Loucy (cell line): ENCODE data around the gene TAS1R1.

Experiments used
- H2AFZ ChIP-seq: fragments of 200-600 bp; sonication (generic); 2 replicates; pipeline ENCODE4 v1.6.0; 2016; ENCODE audit warnings: antibody characterized with exemption, mild to moderate bottlenecking, low read length, moderate library complexity
- H3F3A ChIP-seq: fragments of 200-600 bp; 2 replicates; pipeline ENCODE4 v1.6.0; 2016; ENCODE audit warnings: antibody characterized with exemption, low read depth, mild to moderate bottlenecking
- H3K27me3 ChIP-seq: fragments of 200-600 bp; sonication (generic); 2 replicates; pipeline ENCODE4 v1.6.1; 2014; ENCODE audit warnings: low read length, mild to moderate bottlenecking; ENCODE audit not compliant: insufficient read depth, poor library complexity, severe bottlenecking
- H3K36me3 ChIP-seq: fragments of 200-600 bp; sonication (generic); 2 replicates; pipeline ENCODE4 v1.6.1; 2016; ENCODE audit warnings: low read length; ENCODE audit not compliant: insufficient read depth
- H3K4me1 ChIP-seq: fragments of 200-600 bp; sonication (generic); 2 replicates; pipeline ENCODE4 v1.5.1; 2014; ENCODE audit warnings: low read length, mild to moderate bottlenecking; ENCODE audit not compliant: insufficient read depth, poor library complexity, severe bottlenecking
- H3K4me2 ChIP-seq: fragments of 200-600 bp; sonication (generic); 2 replicates; pipeline ENCODE4 v1.6.0; 2014; ENCODE audit warnings: antibody characterized with exemption, low read length, low read depth, mild to moderate bottlenecking; ENCODE audit not compliant: poor library complexity, severe bottlenecking
- H3K4me3 ChIP-seq: fragments of 200-600 bp; sonication (generic); 2 replicates; pipeline ENCODE4 v1.5.1; 2014; ENCODE audit warnings: low read length, mild to moderate bottlenecking, mixed read lengths; ENCODE audit not compliant: poor library complexity, severe bottlenecking
- H3K79me2 ChIP-seq: fragments of 200-600 bp; sonication (generic); 2 replicates; pipeline ENCODE4 v1.6.1; 2014; ENCODE audit warnings: low read length; ENCODE audit not compliant: insufficient read depth
- H3K9ac ChIP-seq: fragments of 200-600 bp; sonication (generic); 2 replicates; pipeline ENCODE4 v1.6.0; 2014; ENCODE audit warnings: mild to moderate bottlenecking, low read depth, low read length, moderate library complexity; ENCODE audit not compliant: poor library complexity, severe bottlenecking
- H3K9me2 ChIP-seq: fragments of 200-600 bp; sonication (generic); replicated peaks from 2 replicates; pipeline ENCODE4 v1.6.1; 2016; ENCODE audit warnings: low read depth, low read length, mixed read lengths
- H3K9me3 ChIP-seq: fragments of 200-600 bp; sonication (generic); 2 replicates; pipeline ENCODE4 v1.6.1; 2014; ENCODE audit warnings: mild to moderate bottlenecking, antibody characterized with exemption, low read length, low read depth; ENCODE audit not compliant: insufficient read depth
- H4K20me1 ChIP-seq: fragments of 200-600 bp; sonication (generic); 2 replicates; pipeline ENCODE4 v1.6.0; 2014; ENCODE audit warnings: antibody characterized with exemption, low read length, mild to moderate bottlenecking; ENCODE audit not compliant: insufficient read depth, poor library complexity, severe bottlenecking
- EZH2phosphoT487 ChIP-seq: fragments of 200-600 bp; IDR thresholded peaks from 2 replicates; pipeline ENCODE4 v1.6.1; 2018; ENCODE audit warnings: antibody characterized with exemption, mild to moderate bottlenecking, moderate library complexity, borderline replicate concordance
- TF ChIP-seq, protein P1 (sequence below): fragments of 200-600 bp; sonication (generic); conservative IDR thresholded peaks from 2 replicates; pipeline ENCODE4 v1.5.1; 2014; ENCODE audit warnings: mild to moderate bottlenecking, antibody characterized with exemption, low read length

TAS1R1 gene

DNA sequence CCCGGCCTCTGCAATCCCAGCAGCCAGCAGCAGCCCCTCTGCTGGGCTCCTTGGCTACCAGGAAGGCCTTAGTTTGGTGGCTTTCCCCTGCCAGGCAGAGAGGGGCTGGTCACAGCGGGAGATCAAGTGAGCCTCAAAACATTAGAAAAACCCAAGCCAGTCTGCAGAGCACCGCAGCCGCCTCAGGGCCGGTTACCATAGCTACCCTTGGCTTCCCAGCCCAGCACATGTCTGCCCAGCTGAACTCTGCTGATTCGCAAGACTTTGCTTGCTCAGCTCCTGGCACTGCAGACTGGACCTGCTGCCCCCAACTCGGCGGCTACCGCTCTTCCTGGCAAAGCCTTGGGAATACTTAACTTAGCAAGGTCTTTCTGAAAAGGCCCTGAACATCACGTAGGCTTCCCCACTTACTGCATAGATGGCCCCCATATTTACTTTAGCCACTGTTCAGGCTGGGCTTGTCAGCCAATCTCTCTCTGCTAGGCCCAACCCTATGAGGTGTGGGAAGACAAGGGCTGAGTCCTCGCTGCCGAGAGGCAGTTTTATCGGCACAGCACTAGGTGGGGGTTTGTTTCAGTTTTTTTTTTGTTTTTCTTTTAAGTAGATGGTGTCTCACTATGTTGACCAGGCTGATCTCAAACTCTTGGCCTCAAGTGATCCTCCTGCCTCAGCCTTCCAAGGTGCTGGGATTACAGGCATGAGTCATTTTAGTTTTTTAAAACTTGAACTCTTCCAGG is 35.0 kb upstream of the TAS1R1 start:
- no peaks in the 10 kb centered on the region for H3K27me3 ChIP-seq
- H3K9ac ChIP-seq: no peak overlapping the region
- H3K4me2 ChIP-seq: no peak overlapping the region
- no peaks in the 10 kb centered on the region for H3F3A ChIP-seq
- H3K4me3 ChIP-seq: no peak overlapping the region
- H3K36me3 ChIP-seq: peaks cover 1% of the 10 kb centered on the region; the same call in 1 of the 2 replicates
- no peaks in the 10 kb centered on the region for H3K9me3 ChIP-seq
- H3K79me2 ChIP-seq: no peaks in the 10 kb centered on the region
- H3K9me2 ChIP-seq: no peaks in the 10 kb centered on the region
- no peak for TF ChIP-seq EZH2phosphoT487
- TF ChIP-seq, protein P1, sequence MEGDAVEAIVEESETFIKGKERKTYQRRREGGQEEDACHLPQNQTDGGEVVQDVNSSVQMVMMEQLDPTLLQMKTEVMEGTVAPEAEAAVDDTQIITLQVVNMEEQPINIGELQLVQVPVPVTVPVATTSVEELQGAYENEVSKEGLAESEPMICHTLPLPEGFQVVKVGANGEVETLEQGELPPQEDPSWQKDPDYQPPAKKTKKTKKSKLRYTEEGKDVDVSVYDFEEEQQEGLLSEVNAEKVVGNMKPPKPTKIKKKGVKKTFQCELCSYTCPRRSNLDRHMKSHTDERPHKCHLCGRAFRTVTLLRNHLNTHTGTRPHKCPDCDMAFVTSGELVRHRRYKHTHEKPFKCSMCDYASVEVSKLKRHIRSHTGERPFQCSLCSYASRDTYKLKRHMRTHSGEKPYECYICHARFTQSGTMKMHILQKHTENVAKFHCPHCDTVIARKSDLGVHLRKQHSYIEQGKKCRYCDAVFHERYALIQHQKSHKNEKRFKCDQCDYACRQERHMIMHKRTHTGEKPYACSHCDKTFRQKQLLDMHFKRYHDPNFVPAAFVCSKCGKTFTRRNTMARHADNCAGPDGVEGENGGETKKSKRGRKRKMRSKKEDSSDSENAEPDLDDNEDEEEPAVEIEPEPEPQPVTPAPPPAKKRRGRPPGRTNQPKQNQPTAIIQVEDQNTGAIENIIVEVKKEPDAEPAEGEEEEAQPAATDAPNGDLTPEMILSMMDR: no peak
- no peak overlapping the region for H2AFZ ChIP-seq
- H4K20me1 ChIP-seq: no peaks in the 10 kb centered on the region
- no peaks in the 10 kb centered on the region for H3K4me1 ChIP-seq

GRCh38 chr1:6521536-6521935 is 33.6 kb upstream of the TAS1R1 start:
- no peak overlapping the region for H3K4me3 ChIP-seq
- H4K20me1 ChIP-seq: no peaks in the 10 kb centered on the region
- no peaks in the 10 kb centered on the region for H3F3A ChIP-seq
- peaks cover 15% of the 10 kb centered on the region; the same call in 1 of the 2 replicates for H3K36me3 ChIP-seq
- no peak overlapping the region for H3K9ac ChIP-seq
- H3K4me2 ChIP-seq: no peak overlapping the region
- no peaks in the 10 kb centered on the region for H3K9me2 ChIP-seq
- H3K4me1 ChIP-seq: no peaks in the 10 kb centered on the region
- no peaks in the 10 kb centered on the region for H3K27me3 ChIP-seq
- no peak for TF ChIP-seq EZH2phosphoT487
- TF ChIP-seq, protein P1: no peak
- H3K9me3 ChIP-seq: no peaks in the 10 kb centered on the region
- H2AFZ ChIP-seq: no peak overlapping the region
- H3K79me2 ChIP-seq: no peaks in the 10 kb centered on the region

DNA sequence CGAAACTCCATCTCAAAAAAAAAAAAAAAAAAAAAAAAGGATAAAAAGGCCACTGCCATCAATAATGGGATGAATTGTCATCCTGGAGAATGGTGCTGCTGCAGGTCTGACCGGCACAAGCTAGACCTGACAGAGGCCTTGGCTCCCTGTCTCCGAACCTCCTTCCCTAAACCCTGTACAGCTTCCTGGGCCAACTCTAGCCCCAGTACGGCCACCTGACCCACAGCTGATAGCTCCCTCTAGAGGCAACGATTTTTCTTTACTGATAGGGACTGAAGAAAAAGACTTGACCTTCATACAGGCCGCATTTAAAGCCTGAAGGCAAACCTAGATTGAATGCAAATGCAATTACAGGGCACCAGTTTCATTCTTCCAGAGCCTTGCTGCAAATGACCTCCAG is 31.5 kb upstream of the TAS1R1 start:
- Histone ChIP-seq H4K20me1 (no peaks in the 10 kb centered on the region), H3K4me3 (no peak overlapping the region), H3K9ac (no peak overlapping the region), H3K9me2 (no peaks in the 10 kb centered on the region), H3K79me2 (no peaks in the 10 kb centered on the region), H3K9me3 (no peaks in the 10 kb centered on the region), H3F3A (no peaks in the 10 kb centered on the region), H3K36me3 (peaks cover 25% of the 10 kb centered on the region; the same call in 1 of the 2 replicates), H3K4me1 (no peaks in the 10 kb centered on the region), H2AFZ (no peak overlapping the region), H3K4me2 (no peak overlapping the region), H3K27me3 (no peaks in the 10 kb centered on the region)
- TF ChIP-seq, protein P1: peak; percentile 79
- TF ChIP-seq EZH2phosphoT487: no peak
